Loucy (cell line): Measurements from ENCODE around the gene UTRN.
A peak's percentile ranks its signal among the peaks of the same experiment; 100 is the strongest.

Experiments used
- H2AFZ ChIP-seq: fragments of 200-600 bp; sonication (generic); 2 replicates; pipeline ENCODE4 v1.6.0; 2016; ENCODE audit warnings: antibody characterized with exemption, mild to moderate bottlenecking, low read length, moderate library complexity
- H3F3A ChIP-seq: fragments of 200-600 bp; 2 replicates; pipeline ENCODE4 v1.6.0; 2016; ENCODE audit warnings: antibody characterized with exemption, low read depth, mild to moderate bottlenecking
- H3K27me3 ChIP-seq: fragments of 200-600 bp; sonication (generic); 2 replicates; pipeline ENCODE4 v1.6.1; 2014; ENCODE audit warnings: low read length, mild to moderate bottlenecking; ENCODE audit not compliant: insufficient read depth, poor library complexity, severe bottlenecking
- H3K36me3 ChIP-seq: fragments of 200-600 bp; sonication (generic); 2 replicates; pipeline ENCODE4 v1.6.1; 2016; ENCODE audit warnings: low read length; ENCODE audit not compliant: insufficient read depth
- H3K4me1 ChIP-seq: fragments of 200-600 bp; sonication (generic); 2 replicates; pipeline ENCODE4 v1.5.1; 2014; ENCODE audit warnings: low read length, mild to moderate bottlenecking; ENCODE audit not compliant: insufficient read depth, poor library complexity, severe bottlenecking
- H3K4me2 ChIP-seq: fragments of 200-600 bp; sonication (generic); 2 replicates; pipeline ENCODE4 v1.6.0; 2014; ENCODE audit warnings: antibody characterized with exemption, low read length, low read depth, mild to moderate bottlenecking; ENCODE audit not compliant: poor library complexity, severe bottlenecking
- H3K4me3 ChIP-seq: fragments of 200-600 bp; sonication (generic); 2 replicates; pipeline ENCODE4 v1.5.1; 2014; ENCODE audit warnings: low read length, mild to moderate bottlenecking, mixed read lengths; ENCODE audit not compliant: poor library complexity, severe bottlenecking
- H3K79me2 ChIP-seq: fragments of 200-600 bp; sonication (generic); 2 replicates; pipeline ENCODE4 v1.6.1; 2014; ENCODE audit warnings: low read length; ENCODE audit not compliant: insufficient read depth
- H3K9ac ChIP-seq: fragments of 200-600 bp; sonication (generic); 2 replicates; pipeline ENCODE4 v1.6.0; 2014; ENCODE audit warnings: mild to moderate bottlenecking, low read depth, low read length, moderate library complexity; ENCODE audit not compliant: poor library complexity, severe bottlenecking
- H3K9me2 ChIP-seq: fragments of 200-600 bp; sonication (generic); replicated peaks from 2 replicates; pipeline ENCODE4 v1.6.1; 2016; ENCODE audit warnings: low read depth, low read length, mixed read lengths
- H3K9me3 ChIP-seq: fragments of 200-600 bp; sonication (generic); 2 replicates; pipeline ENCODE4 v1.6.1; 2014; ENCODE audit warnings: mild to moderate bottlenecking, antibody characterized with exemption, low read length, low read depth; ENCODE audit not compliant: insufficient read depth
- H4K20me1 ChIP-seq: fragments of 200-600 bp; sonication (generic); 2 replicates; pipeline ENCODE4 v1.6.0; 2014; ENCODE audit warnings: antibody characterized with exemption, low read length, mild to moderate bottlenecking; ENCODE audit not compliant: insufficient read depth, poor library complexity, severe bottlenecking
- EZH2phosphoT487 ChIP-seq: fragments of 200-600 bp; IDR thresholded peaks from 2 replicates; pipeline ENCODE4 v1.6.1; 2018; ENCODE audit warnings: antibody characterized with exemption, mild to moderate bottlenecking, moderate library complexity, borderline replicate concordance
- TF ChIP-seq, protein P1 (sequence below): fragments of 200-600 bp; sonication (generic); conservative IDR thresholded peaks from 2 replicates; pipeline ENCODE4 v1.5.1; 2014; ENCODE audit warnings: mild to moderate bottlenecking, antibody characterized with exemption, low read length

UTRN gene

DNA sequence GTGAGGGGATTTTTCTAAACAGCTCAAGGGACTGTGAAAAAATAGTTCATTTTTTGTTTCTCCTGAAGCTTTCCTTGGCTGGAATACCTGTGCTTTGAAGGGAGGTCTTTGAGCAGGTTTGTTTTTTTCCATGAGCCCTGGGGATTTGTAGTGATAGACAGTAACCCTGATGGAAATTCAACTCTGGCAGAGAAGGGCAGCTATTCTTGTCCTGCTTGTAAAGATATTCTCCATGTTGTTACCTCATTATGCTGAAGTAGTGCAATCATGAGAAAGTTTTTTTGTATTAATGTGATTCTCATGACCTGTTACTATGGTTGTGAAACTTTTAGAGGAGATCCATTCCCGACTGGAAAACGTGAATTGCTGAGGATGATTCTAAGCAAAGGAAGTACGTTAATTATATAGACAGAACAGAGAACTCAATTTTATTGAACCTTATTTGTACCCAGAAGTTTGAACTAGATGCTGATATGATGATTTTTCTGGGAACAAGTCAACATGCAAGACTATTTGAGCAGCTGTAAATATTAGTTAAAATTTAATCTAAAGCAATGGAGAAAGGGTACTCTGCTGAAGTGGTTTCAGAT is 12.5 kb downstream of the UTRN start:
- Histone ChIP-seq H3K4me3 (no peak overlapping the region), H3K4me2 (peak overlapping the region; percentile 39), H3F3A (no peaks in the 10 kb centered on the region), H2AFZ (no peak overlapping the region), H4K20me1 (no peaks in the 10 kb centered on the region), H3K9me3 (no peaks in the 10 kb centered on the region), H3K4me1 (peaks cover 33% of the 10 kb centered on the region), H3K79me2 (0 out of 2 replicates have a peak, but pooled peaks cover 16% of the 10 kb centered on the region), H3K9me2 (no peaks in the 10 kb centered on the region), H3K36me3 (peaks cover 6% of the 10 kb centered on the region; the same call in 1 of the 2 replicates), H3K9ac (no peak overlapping the region), H3K27me3 (no peaks in the 10 kb centered on the region)
- TF ChIP-seq, protein P1, sequence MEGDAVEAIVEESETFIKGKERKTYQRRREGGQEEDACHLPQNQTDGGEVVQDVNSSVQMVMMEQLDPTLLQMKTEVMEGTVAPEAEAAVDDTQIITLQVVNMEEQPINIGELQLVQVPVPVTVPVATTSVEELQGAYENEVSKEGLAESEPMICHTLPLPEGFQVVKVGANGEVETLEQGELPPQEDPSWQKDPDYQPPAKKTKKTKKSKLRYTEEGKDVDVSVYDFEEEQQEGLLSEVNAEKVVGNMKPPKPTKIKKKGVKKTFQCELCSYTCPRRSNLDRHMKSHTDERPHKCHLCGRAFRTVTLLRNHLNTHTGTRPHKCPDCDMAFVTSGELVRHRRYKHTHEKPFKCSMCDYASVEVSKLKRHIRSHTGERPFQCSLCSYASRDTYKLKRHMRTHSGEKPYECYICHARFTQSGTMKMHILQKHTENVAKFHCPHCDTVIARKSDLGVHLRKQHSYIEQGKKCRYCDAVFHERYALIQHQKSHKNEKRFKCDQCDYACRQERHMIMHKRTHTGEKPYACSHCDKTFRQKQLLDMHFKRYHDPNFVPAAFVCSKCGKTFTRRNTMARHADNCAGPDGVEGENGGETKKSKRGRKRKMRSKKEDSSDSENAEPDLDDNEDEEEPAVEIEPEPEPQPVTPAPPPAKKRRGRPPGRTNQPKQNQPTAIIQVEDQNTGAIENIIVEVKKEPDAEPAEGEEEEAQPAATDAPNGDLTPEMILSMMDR, result no peak
- TF ChIP-seq EZH2phosphoT487, result no peak

DNA sequence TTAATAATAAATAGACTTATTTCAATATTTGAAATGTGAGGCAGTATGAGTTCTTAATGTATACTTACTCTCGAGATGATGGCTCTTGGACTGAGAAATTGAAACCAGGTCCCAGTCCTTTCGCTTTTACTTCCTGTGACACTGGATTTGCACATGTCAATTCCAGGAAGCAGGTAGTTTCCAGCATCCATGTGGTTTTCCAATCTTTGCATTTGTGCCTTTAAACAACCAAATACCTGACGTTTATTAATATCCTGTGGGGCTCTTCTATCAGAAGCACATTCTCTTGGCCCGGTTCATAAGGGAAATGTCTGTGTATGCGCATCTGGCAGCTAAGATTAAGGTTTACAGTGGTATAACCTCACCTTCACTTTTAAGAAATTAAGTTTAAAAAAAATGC is 13.1 kb downstream of the UTRN start:
- H3K9me2 ChIP-seq, result no peaks in the 10 kb centered on the region
- no peaks in the 10 kb centered on the region for H4K20me1 ChIP-seq
- H3K27me3 ChIP-seq, result no peaks in the 10 kb centered on the region
- H3K9ac ChIP-seq, result no peak overlapping the region
- H3K79me2 ChIP-seq, result 0 out of 2 replicates have a peak, but pooled peaks cover 12% of the 10 kb centered on the region
- peak overlapping the region; percentile 39 for H3K4me2 ChIP-seq
- H2AFZ ChIP-seq, result no peak overlapping the region
- no peaks in the 10 kb centered on the region for H3F3A ChIP-seq
- peaks cover 6% of the 10 kb centered on the region; the same call in 1 of the 2 replicates for H3K36me3 ChIP-seq
- H3K4me1 ChIP-seq, result peaks cover 31% of the 10 kb centered on the region
- no peak overlapping the region for H3K4me3 ChIP-seq
- TF ChIP-seq, protein P1, result no peak
- TF ChIP-seq EZH2phosphoT487, result no peak
- no peaks in the 10 kb centered on the region for H3K9me3 ChIP-seq

DNA sequence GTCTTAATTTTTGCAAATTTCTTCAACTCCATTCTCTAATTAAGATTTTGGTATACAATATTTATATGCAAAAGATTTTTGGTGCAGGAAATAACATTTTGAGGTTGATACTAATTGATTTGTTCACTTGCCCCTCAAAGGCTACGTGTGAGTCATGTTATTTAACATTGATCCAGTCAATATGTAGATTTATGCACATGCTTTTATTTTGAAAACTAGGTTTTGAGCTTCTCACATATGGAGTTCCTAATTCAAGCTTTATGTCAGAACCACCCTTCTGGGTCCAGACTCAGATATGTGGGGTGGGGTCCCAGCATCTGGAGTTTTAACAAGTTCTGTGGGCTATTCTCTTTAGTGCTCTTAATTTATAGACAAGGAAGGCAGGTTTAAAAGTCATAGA is 13.8 kb downstream of the UTRN start:
- no peak overlapping the region for H3K4me3 ChIP-seq
- H3K4me1 ChIP-seq, result peaks cover 27% of the 10 kb centered on the region
- no peaks in the 10 kb centered on the region for H3K9me3 ChIP-seq
- peaks cover 6% of the 10 kb centered on the region; the same call in 1 of the 2 replicates for H3K36me3 ChIP-seq
- H3K9me2 ChIP-seq, result no peaks in the 10 kb centered on the region
- TF ChIP-seq, protein P1, result no peak
- no peak for TF ChIP-seq EZH2phosphoT487
- no peak overlapping the region for H2AFZ ChIP-seq
- H3F3A ChIP-seq, result no peaks in the 10 kb centered on the region
- H4K20me1 ChIP-seq, result no peaks in the 10 kb centered on the region
- 0 out of 2 replicates have a peak, but pooled peaks cover 10% of the 10 kb centered on the region for H3K79me2 ChIP-seq
- no peak overlapping the region for H3K9ac ChIP-seq
- H3K27me3 ChIP-seq, result no peaks in the 10 kb centered on the region
- H3K4me2 ChIP-seq, result no peak overlapping the region
